ENCODE measurements around the gene KAT7. TPM values are rescaled to one million over a fixed set of nuclear protein-coding genes. Genes with fewer than 3 reads are reported as not detected.

The KAT7 gene
- total and polyA plus RNA-seq, 10 of the 15 experiments (the other 5 are each of a cell fraction or from before 2014, with no cell fraction given) = 6.6 to 45.8 (median 26.3) TPM

DNA sequence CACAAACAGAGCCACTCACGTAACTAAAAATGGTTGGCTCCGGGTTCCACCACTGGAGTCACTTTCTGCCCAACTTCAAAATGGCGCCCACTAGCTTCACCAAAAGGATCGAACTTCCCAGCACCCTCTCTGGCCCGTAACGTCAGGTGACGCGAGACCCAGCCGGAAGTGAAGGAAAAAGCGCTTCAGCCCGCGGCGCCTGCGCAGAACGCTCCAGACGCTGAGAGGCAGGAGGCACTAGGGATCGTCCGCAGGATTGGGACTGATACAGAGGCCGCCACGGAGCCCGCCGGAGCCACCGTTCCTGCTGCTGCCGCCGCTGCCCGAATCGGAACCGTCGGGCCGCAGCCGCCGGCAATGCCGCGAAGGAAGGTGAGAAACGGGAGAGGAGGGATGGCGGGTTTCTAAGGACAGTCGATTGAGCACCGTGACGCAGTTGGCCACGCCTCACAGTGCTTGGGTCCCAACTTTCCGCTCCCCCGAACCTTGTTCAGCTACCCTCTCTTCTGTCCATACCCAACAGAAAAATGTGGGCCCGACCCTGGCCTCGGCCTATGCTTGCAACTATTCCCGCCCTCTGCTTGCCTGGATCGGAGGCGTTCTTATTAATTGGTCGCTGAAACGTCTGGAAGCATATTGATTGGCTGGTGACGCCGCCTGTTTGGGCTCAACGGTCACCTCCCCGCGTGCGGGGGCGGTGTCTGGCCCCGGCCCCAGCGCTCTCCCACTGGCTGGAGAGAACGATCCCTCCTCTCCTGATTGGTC is at the start of gene KAT7 (continued):
- TF ChIP-seq ZNF687 (IDR thresholded peaks at IDR 0.05) (peak; percentile 21; the same call in 1 of the 2 replicates), PML (IDR thresholded peaks at IDR 0.05; ENCODE audit: low read length) (peak; percentile 84), ASH2L (IDR thresholded peaks at IDR 0.05; ENCODE audit: borderline replicate concordance, low read depth) (0 out of 2 replicates have a peak, but pooled peaks have one; percentile 64), IRF3 (IDR thresholded peaks at IDR 0.05) (peak; percentile 99), ATF7 (IDR thresholded peaks at IDR 0.05; ENCODE audit: low read depth) (peak; percentile 84), SREBF2 (IDR thresholded peaks at IDR 0.05; ENCODE audit: low read length) (no peak), FOXK2 (IDR thresholded peaks at IDR 0.05) (peak; percentile 26; the same call in 1 of the 2 replicates), CHD2 (IDR thresholded peaks at IDR 0.05; ENCODE audit: borderline replicate concordance, low read depth, low read length) (peak; percentile 98), MLLT1 (IDR thresholded peaks at IDR 0.05) (peak; percentile 83), GATAD2B (conservative IDR thresholded peaks at IDR 0.05; ENCODE audit: low read depth) (no peak; the same call in none of the 2 replicates), RB1 (IDR thresholded peaks at IDR 0.05; ENCODE audit: borderline replicate concordance) (peak; percentile 90; the same call in 1 of the 2 replicates), JUND (IDR thresholded peaks at IDR 0.05; ENCODE audit: low read depth, low read length) (no peak; the same call in 1 of the 2 replicates), GABPA (IDR thresholded peaks at IDR 0.05; ENCODE audit: low read depth) (peak; percentile 81), TCF12 (IDR thresholded peaks at IDR 0.05; ENCODE audit: low read depth, low read length) (no peak), CHD4 (IDR thresholded peaks at IDR 0.05) (no peak), BHLHE40 (IDR thresholded peaks at IDR 0.05; ENCODE audit: borderline replicate concordance in 1 of 2, low read depth in 2 of 2, low read length in 1 of 2) (peak; percentile 74 to 88; a peak in 3 of 4 replicates)
- TF ChIP-seq, protein P1, sequence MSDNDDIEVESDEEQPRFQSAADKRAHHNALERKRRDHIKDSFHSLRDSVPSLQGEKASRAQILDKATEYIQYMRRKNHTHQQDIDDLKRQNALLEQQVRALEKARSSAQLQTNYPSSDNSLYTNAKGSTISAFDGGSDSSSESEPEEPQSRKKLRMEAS (IDR thresholded peaks at IDR 0.05; ENCODE audit: low read depth, low read length) = no peak; the same call in 1 of the 2 replicates
- TF ChIP-seq, protein P2, sequence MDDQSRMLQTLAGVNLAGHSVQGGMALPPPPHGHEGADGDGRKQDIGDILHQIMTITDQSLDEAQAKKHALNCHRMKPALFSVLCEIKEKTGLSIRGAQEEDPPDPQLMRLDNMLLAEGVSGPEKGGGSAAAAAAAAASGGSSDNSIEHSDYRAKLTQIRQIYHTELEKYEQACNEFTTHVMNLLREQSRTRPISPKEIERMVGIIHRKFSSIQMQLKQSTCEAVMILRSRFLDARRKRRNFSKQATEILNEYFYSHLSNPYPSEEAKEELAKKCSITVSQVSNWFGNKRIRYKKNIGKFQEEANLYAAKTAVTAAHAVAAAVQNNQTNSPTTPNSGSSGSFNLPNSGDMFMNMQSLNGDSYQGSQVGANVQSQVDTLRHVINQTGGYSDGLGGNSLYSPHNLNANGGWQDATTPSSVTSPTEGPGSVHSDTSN (IDR thresholded peaks at IDR 0.05; ENCODE audit: insufficient replicate concordance, low read depth, low read length) = peak; percentile 96
- TF ChIP-seq, protein P3, sequence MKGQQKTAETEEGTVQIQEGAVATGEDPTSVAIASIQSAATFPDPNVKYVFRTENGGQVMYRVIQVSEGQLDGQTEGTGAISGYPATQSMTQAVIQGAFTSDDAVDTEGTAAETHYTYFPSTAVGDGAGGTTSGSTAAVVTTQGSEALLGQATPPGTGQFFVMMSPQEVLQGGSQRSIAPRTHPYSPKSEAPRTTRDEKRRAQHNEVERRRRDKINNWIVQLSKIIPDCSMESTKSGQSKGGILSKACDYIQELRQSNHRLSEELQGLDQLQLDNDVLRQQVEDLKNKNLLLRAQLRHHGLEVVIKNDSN (IDR thresholded peaks at IDR 0.05; ENCODE audit: borderline replicate concordance, extremely low read length, insufficient read depth, low read depth, low read length) = peak; percentile 88

Measured in GM12878 (cell line).